ENCODE measurements around the gene THAP4. TPM values are rescaled to one million over a fixed set of nuclear protein-coding genes. Genes with fewer than 3 reads are reported as not detected.
"Not testable (repeated sequence)": the region's sequence is repeated elsewhere in the genome, so short reads cannot be mapped to it uniquely, and the experiment has no call there.

The THAP4 gene
- total RNA-seq, 1 donor from 2014 or later, result 46.1 TPM

GRCh38 chr2:241598061-241598460 is 38.9 kb downstream of the THAP4 start:
- ATAC-seq (no peak), DNase-seq (peak; percentile 15)
- Histone ChIP-seq H3K36me3 (peaks cover 77% of the 10 kb centered on the region), H3K4me3 (no peak overlapping the region), H3K4me1 (no peaks in the 10 kb centered on the region), H3K9me3 (no peaks in the 10 kb centered on the region), H3K27me3 (no peaks in the 10 kb centered on the region), H3K27ac (no peak overlapping the region)
- no peak for TF ChIP-seq CTCF (IDR thresholded peaks at IDR 0.05)
- intact Hi-C loops (cut with DNase I), result no loop called here

- Histone ChIP-seq H3K27me3 (no peaks in the 10 kb centered on the region), H3K4me1 (no peaks in the 10 kb centered on the region), H3K27ac (no peak overlapping the region), H3K9me3 (no peaks in the 10 kb centered on the region), H3K4me3 (no peak overlapping the region), H3K36me3 (peaks cover 73% of the 10 kb centered on the region)
- ATAC-seq (no peak), DNase-seq (peak; percentile 37)
- intact Hi-C loops (cut with DNase I), result no loop called here
- no peak for TF ChIP-seq CTCF (IDR thresholded peaks at IDR 0.05)
Measured at GRCh38 chr2:241597561-241597960, 39.4 kb downstream of the THAP4 start.

- ATAC-seq, result peak; percentile 25
- no peak for TF ChIP-seq CTCF (IDR thresholded peaks at IDR 0.05)
- intact Hi-C loops (cut with DNase I), result no loop called here
Measured at GRCh38 chr2:241595600-241596140, 41.3 kb downstream of the THAP4 start.

GRCh38 chr2:241593271-241593670 is 43.7 kb downstream of the THAP4 start:
- H3K27me3 ChIP-seq, result no peaks in the 10 kb centered on the region
- peaks cover 32% of the 10 kb centered on the region for H3K36me3 ChIP-seq
- TF ChIP-seq CTCF (IDR thresholded peaks at IDR 0.05), result no peak
- H3K4me1 ChIP-seq, result no peaks in the 10 kb centered on the region
- intact Hi-C loops (cut with DNase I), result no loop called here
- ATAC-seq, result no peak
- no peak for DNase-seq
- no peaks in the 10 kb centered on the region for H3K9me3 ChIP-seq
- no peak overlapping the region for H3K27ac ChIP-seq
- no peak overlapping the region for H3K4me3 ChIP-seq

More at GRCh38 chr2:241595600-241596140, 41.3 kb downstream of the THAP4 start:
- Histone ChIP-seq H3K27me3 (no peaks in the 10 kb centered on the region), H3K27ac (no peak overlapping the region), H3K36me3 (peaks cover 56% of the 10 kb centered on the region), H3K4me3 (no peak overlapping the region), H3K9me3 (no peaks in the 10 kb centered on the region), H3K4me1 (no peaks in the 10 kb centered on the region)
- DNase-seq, result no peak

- no peak overlapping the region for H3K4me3 ChIP-seq
- ATAC-seq, result peak; percentile 23
- intact Hi-C loops (cut with DNase I), result no loop called here
- no peak overlapping the region for H3K27ac ChIP-seq
- no peaks in the 10 kb centered on the region for H3K4me1 ChIP-seq
- H3K27me3 ChIP-seq, result no peaks in the 10 kb centered on the region
- peaks cover 27% of the 10 kb centered on the region for H3K36me3 ChIP-seq
- DNase-seq, result no peak
- no peaks in the 10 kb centered on the region for H3K9me3 ChIP-seq
- TF ChIP-seq CTCF (IDR thresholded peaks at IDR 0.05), result no peak
Measured at GRCh38 chr2:241592126-241592845, 44.7 kb downstream of the THAP4 start.

GRCh38 chr2:241590496-241591455 is 46.2 kb downstream of the THAP4 start:
- peaks cover 10% of the 10 kb centered on the region for H3K9me3 ChIP-seq
- H3K27me3 ChIP-seq; DNase-seq; H3K4me1 ChIP-seq; ATAC-seq; H3K27ac ChIP-seq; H3K4me3 ChIP-seq; intact Hi-C loops (cut with DNase I): not testable (repeated sequence)
- peaks cover 18% of the 10 kb centered on the region for H3K36me3 ChIP-seq

GRCh38 chr2:241589863-241590262 is 47.1 kb downstream of the THAP4 start:
- Histone ChIP-seq H3K36me3 (peaks cover 14% of the 10 kb centered on the region), H3K9me3 (peaks cover 10% of the 10 kb centered on the region)
- H3K27me3 ChIP-seq; H3K4me3 ChIP-seq; H3K27ac ChIP-seq; H3K4me1 ChIP-seq; DNase-seq; intact Hi-C loops (cut with DNase I); ATAC-seq: not testable (repeated sequence)
